Fibroblast of skin of scalp (primary cell): ENCODE measurements around the gene CEACAM1.
A peak's percentile ranks its signal among the peaks of the same experiment; 100 is the strongest.
"Not testable (repeated sequence)": the region's sequence is repeated elsewhere in the genome, so short reads cannot be mapped to it uniquely, and the experiment has no call there.

Experiments used
- DNase-seq: peaks from one replicate; pipeline ENCODE4 v3.0.0-alpha.2; 2013

CEACAM1 gene

GRCh38 chr19:42511340-42511739 is 16.9 kb downstream of the CEACAM1 start:
- no peak for DNase-seq

- no peak for DNase-seq
These were observed 19.3 kb downstream of the CEACAM1 start for GRCh38 chr19:42508892-42509444.

GRCh38 chr19:42505066-42505465 is 23.2 kb downstream of the CEACAM1 start:
- DNase-seq = no peak

- no peak for DNase-seq
These were observed 26.5 kb downstream of the CEACAM1 start for GRCh38 chr19:42501733-42502132.

GRCh38 chr19:42501243-42501642 is 27.0 kb downstream of the CEACAM1 start:
- DNase-seq = not testable (repeated sequence)

- DNase-seq = no peak
These were observed 30.0 kb downstream of the CEACAM1 start for GRCh38 chr19:42498169-42498757.

DNA sequence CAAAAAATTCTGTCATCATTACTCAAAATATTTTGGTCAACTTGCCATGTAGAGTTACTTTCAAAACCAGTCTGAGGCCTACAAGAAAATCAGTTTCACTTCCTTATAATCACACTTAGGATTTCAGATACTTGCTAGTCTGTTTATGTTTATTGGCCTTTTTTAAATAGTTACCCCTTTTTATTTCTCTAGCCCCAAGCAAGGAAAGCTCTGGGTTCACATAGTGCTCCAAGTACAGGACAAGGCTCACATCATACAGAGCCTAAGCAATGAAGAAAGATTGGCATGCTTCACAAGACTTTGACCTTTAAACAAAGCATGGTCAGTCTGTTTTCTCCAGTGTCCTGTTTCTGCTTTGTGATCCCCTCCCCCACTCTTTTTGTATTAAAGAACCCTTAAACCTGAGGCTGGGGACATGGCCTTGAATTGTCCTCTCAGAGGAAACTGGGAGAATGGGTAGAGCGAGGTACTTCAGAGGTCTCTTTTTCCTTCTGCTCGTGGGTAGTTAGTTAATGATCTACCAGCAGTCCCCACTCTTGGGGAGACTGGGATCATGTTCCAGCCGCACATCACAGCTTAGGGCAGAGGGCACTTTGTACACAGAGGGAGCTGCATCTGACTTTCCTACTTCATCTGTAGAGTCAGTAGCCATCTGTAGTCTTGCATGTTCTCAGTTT is 30.7 kb downstream of the CEACAM1 start:
- DNase-seq = no peak

DNA sequence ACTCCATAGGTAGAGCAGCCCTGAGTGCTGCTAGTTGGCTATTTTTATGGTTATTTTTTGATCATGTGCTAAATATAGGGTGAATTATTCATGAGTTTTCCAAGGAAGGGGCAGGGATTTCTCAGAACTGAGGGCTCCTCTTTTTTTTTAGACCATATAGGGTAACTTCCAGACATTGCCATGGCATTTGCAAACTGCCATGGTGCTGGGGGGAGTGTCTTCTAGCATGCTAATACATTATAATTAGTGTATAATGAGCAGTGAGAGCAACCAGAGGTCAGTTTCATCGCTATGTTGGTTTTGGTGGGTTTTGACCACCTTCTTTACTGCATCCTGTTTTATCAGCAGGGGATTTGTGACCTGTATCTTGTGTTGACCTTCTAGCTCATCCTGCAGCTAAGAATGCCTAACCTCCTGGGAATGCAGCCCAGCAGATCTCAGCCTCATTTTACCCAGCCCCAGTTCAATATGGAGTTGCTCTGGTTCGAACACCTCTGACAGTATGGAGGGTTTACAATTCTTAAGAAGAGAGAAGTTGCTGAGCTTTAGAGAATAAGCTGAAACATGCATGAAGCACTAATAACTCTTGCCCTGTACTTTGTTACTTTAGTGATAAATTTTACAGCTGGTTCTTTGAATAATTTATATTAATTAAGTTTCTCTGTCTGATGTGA is 31.7 kb downstream of the CEACAM1 start:
- DNase-seq = no peak

DNA sequence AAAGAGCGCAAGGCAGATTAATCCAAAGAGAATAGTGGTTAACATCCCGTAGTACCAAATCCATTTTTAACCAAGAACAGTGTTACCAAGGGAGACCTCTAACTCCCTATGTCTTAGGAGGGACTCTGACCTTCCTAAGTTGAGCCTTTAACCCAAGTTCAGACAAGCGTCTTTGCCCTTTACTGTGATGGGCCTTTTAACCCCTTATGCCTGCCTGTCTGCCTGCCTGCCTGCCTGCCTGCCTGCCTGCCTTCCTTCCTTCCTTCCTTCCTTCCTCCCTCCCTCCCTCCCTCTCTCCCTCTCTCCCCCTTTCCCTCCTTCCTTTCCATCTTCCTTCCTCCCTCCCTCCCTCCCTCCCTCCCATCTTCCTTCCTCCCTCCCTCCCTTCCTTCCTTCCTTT is 32.6 kb downstream of the CEACAM1 start:
- DNase-seq = no peak

- peak; percentile 22 for DNase-seq
These were observed 34.0 kb downstream of the CEACAM1 start for GRCh38 chr19:42494321-42494720.

- DNase-seq = no peak
These were observed 39.3 kb downstream of the CEACAM1 start for GRCh38 chr19:42488783-42489521.

- DNase-seq = no peak
These were observed 40.5 kb downstream of the CEACAM1 start for GRCh38 chr19:42487798-42488178.

DNA sequence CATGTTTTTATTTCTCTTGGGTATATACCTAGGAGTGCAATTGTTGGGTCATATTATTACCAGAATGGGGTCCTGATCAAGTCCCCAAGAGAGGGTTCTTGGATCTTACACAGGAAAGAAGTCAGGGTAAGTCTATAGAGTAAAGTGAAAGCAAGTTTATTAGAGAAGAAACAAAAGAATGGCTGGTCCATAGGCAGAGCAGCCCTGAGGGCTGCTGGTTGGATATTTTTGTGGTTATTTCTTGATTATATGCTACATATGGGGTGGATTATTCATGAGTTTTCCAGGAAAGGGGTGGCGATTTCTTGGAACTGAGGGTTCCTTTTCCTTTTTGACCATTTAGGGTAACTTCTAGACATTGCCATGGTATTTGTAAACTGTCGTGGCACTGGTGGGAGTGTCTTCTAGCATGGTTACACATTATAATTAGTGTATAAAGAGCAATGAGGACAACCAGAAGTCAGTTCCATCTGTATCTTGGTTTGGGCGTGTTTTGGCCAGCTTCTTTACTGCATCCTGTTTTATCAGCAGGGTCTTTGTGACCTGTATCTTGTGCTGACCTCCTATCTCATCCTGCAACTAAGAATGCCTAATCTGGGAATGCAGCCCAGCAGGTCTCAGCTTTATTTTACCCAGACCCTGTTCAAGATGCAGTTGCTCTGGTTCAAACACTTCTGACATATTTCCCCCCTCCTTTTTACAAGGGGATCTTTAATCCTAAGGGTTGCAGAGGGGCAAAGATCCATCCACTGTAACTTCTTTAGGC is 41.1 kb downstream of the CEACAM1 start:
- peak; percentile 53 for DNase-seq

DNA sequence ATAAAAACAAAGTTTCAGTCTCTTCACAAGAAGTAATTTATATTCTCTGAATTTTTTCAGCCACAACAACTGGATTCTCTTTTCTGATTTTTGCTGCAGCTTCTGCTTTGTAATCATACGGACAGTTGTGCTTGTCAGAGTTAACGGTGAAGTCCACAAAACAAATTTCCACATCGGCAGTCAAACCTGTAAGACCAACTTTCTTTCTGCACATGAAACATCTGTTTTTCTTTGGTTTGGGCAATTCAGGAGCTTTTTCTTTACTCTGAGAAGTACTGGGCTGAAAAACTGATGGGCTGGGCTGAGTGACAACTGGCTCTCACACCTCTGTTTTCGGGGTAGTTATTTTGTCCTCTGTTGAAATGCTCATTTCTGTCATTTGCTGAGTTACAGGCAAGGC is 43.2 kb downstream of the CEACAM1 start:
- DNase-seq = not testable (repeated sequence)

DNA sequence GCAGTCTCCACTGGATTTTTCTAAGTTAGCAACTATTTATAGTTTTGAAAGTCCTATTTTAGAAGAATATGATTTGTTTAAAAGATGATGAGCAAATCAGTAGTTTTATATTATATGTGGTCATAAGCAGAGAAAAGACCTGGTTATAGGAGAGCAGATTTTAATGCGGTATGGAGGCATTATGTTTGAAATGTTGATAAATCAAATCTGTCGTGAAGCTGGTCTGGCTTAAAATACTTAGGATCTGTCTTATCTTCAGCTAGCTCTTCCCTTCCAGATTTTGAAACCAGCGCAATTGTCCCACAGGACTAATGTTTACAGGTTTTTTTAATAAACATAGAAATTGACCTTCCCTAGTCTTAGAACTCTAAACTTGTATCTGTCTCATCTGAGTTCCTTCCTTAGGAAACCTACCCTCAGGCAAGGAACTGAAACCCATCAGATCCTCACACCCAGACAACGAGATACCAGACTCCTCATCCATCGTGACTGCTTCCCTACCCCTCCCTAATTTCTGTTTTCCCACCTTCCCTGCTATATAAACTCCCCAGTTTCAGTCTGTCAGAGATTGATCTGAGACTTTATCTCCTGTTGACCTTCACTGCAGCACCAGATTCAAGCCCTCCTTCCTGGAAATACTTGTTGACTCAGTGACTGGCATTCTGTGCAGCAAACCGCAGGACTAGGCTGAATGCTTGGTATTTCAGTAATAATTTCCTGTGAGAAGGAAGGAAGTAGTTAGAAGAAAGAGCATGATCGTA is 47.8 kb downstream of the CEACAM1 start:
- peak; percentile 56 for DNase-seq

DNA sequence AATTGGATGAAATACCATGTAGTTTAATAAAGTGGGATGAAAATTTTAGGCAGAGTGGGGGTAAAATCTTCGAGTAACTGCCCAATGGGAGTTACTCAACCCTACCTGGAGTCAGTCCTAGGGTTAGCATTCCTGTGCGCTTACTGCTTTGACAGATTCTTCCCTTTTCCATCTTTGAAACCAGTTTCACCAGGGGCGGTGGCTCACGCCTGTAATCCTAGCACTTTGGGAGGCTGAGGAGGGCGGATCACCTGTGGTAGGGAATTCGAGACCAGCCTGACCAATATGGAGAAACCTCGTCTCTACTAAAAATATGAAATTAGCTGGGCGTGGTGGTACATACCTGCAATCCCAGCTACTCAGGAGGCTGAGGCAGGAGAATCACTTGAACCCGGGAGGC is 48.5 kb downstream of the CEACAM1 start:
- DNase-seq = no peak

- DNase-seq = no peak
These were observed 49.4 kb downstream of the CEACAM1 start for GRCh38 chr19:42478765-42479311.

GRCh38 chr19:42477933-42478332 is 50.3 kb downstream of the CEACAM1 start:
- DNase-seq = no peak

GRCh38 chr19:42477117-42477516 is 51.2 kb downstream of the CEACAM1 start:
- no peak for DNase-seq

- no peak for DNase-seq
These were observed 52.9 kb downstream of the CEACAM1 start for GRCh38 chr19:42475366-42475765.

DNA sequence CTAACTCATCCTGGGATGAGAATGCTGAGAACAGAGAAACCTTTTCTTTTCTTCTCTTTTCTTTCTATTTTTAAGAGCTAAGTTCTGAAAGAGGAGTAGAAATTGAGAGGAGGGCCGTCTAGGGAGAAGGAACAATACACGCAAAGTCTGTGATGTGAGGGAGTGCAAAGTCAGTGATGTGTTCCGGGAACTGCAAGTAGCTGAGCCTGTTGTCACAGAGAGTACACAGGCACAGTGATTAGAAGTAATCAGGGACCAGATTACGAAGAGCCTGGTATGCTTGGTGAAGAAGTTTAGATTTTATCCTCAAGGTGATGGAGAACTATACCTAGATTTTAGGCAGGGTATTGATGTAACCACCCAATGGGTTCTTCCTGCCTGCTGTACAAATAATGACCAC is 53.5 kb downstream of the CEACAM1 start:
- no peak for DNase-seq
